Spleen (tissue), 11 donors: ENCODE measurements around the gene MSX1. TPM values are rescaled to one million over a fixed set of nuclear protein-coding genes. Genes with fewer than 3 reads are reported as not detected.

Experiments used
- DNase-seq: peaks from one replicate; pipeline ENCODE4 v3.0.0-alpha.2; 2020
- H3K27ac ChIP-seq, 8 donors: fragments of 200-600 bp; sonication (generic) in 7 of 8; 1 replicate in 4 of 8; 2 replicates in 4 of 8; pipeline versions ENCODE4 v1.5.0 to v1.8.0; 2016 to 2021; ENCODE audit warnings: inconsistent platforms in 4 of 8, mild to moderate bottlenecking in 4 of 8, moderate library complexity in 1 of 8
- H3K27me3 ChIP-seq, 7 donors: fragments of 200-600 bp; sonication (generic) in 6 of 7; replicated peaks in 1 of 7; 1 replicate in 4 of 7; 2 replicates in 3 of 7; pipeline versions ENCODE4 v1.5.0 to v1.8.0; 2016 to 2021; ENCODE audit warnings: inconsistent platforms in 3 of 7, mild to moderate bottlenecking in 1 of 7
- H3K36me3 ChIP-seq, 6 donors: fragments of 200-600 bp; sonication (generic) in 5 of 6; 1 replicate in 4 of 6; 2 replicates in 2 of 6; pipeline versions ENCODE4 v1.5.0 to v1.8.0; 2016 to 2021; ENCODE audit warnings: inconsistent platforms in 2 of 6
- H3K4me1 ChIP-seq, 6 donors: fragments of 200-600 bp; sonication (generic) in 5 of 6; 1 replicate in 3 of 6; 2 replicates in 3 of 6; pipeline versions ENCODE4 v1.5.0 to v1.8.0; 2016 to 2021; ENCODE audit warnings: inconsistent platforms in 3 of 6
- H3K4me3 ChIP-seq, 8 donors: fragments of 200-600 bp; sonication (generic) in 7 of 8; 1 replicate in 4 of 8; 2 replicates in 4 of 8; pipeline versions ENCODE4 v1.5.0 to v1.8.0; 2016 to 2021; ENCODE audit warnings: inconsistent platforms in 4 of 8, mild to moderate bottlenecking in 4 of 8, moderate library complexity in 2 of 8
- H3K9me3 ChIP-seq, 8 donors: fragments of 200-600 bp; sonication (generic) in 7 of 8; 1 replicate in 4 of 8; 2 replicates in 4 of 8; pipeline versions ENCODE4 v1.5.0 to v1.8.0; 2016 to 2021; ENCODE audit warnings: inconsistent platforms in 4 of 8
- CTCF ChIP-seq, 11 experiments: fragments of 200-600 bp in 7 of 11; fragments of 450-650 bp in 4 of 11; sonication (generic) in 4 of 11; IDR thresholded peaks in 8 of 11; conservative IDR thresholded peaks in 3 of 11; 1 replicate in 7 of 11; 2 replicates in 4 of 11; pipeline versions ENCODE4 v1.4.0 to v1.8.0; 2016 to 2021; ENCODE audit warnings: antibody characterized with exemption in 11 of 11, inconsistent platforms in 4 of 11, mild to moderate bottlenecking in 1 of 11
- POLR2A ChIP-seq, 3 donors: fragments of 450-650 bp; IDR thresholded peaks; one replicate each; pipeline ENCODE4 v1.5.1; 2017; ENCODE audit warnings: antibody characterized with exemption in 3 of 3, mild to moderate bottlenecking in 1 of 3
- POLR2AphosphoS5 ChIP-seq, 3 donors: sonication (generic); formaldehyde crosslinking; IDR thresholded peaks; one replicate each; pipeline ENCODE4 v1.5.1; 2017; ENCODE audit warnings: antibody characterized with exemption in 3 of 3
- WGBS, 5 donors: extraction: QIAGEN DNeasy Blood & Tissue Kit in 3 of 5; methylation state at CpG; one replicate each; pipeline versions ENCODE4 v1.1.5 to v1.1.7; 2013 to 2018; 5-methylcytosine and 5-hydroxymethylcytosine counted together
- intact Hi-C: fragments of 100-400 bp; cut with DNase I; formaldehyde crosslinking; loops from one replicate; pipeline ENCODE4 v1.15.0; 2023; ENCODE audit warnings: low total_unique reads
- polyA plus RNA-seq, 3 donors: library from polyadenylated mRNA; stranded (reverse); fragments of 200-250 nt; gene quantifications; one replicate each; pipeline ENCODE4 v1.2.1, GENCODE V29; 2013
- total RNA-seq, 7 donors: library from RNA; depleted of rRNA in 3 of 7; stranded (reverse); fragments of >200 nt in 3 of 7; fragmentation: NEBNext Ultra II Directional in 4 of 7; extraction: Animal tissue kit (Norgen Biotek cat#: 25700) in 4 of 7; gene quantifications; one replicate each; pipeline versions ENCODE4 v1.1.0 to v1.2.1, GENCODE V29; 2016 to 2021
- donor health status: healthy with polysubstance abuse.
- donor health status: DM: no; HTN: no; CAD: no; lungs with moderate emphysema.
- donor health status: DM: no; HTN: no; CAD: no.
- donor health status: Bipolar disorder and iron deficiency.
- donor health status: healthy.
- donor health status: DM: no; HTN: no; CAD: no.
- donor health status: DM: yes; HTN: yes; CAD: no.

MSX1 gene
- total and polyA plus RNA-seq, 10 donors, result 1.1 to 6.8 (median 4.4) TPM

- Histone ChIP-seq H3K27ac (no peak overlapping the region), H3K4me3 (no peak overlapping the region), H3K36me3 (no peaks in the 10 kb centered on the region), H3K9me3 (no peaks in the 10 kb centered on the region), H3K4me1 (no peaks in the 10 kb centered on the region), H3K27me3 (peaks cover 0 to 92% (median 8%) of the 10 kb centered on the region in 7 donors)
- intact Hi-C loops, result no loop called here
- WGBS, 5 donors, result 85 to 94% (median 93%) methylated on average over 13 of the region's 13 CpGs
- TF ChIP-seq CTCF (IDR thresholded peaks at IDR 0.05 in 8 of 11, conservative IDR thresholded peaks at IDR 0.05 in 3 of 11) (no peak), POLR2AphosphoS5 (IDR thresholded peaks at IDR 0.05) (no peak), POLR2A (IDR thresholded peaks at IDR 0.05) (no peak)
- DNase-seq, result no peak
Observed at GRCh38 chr4:4845027-4845426, 14.4 kb upstream of the MSX1 start.

- H3K27ac ChIP-seq, result no peak overlapping the region
- 48 to 54% (median 49%) methylated on average over 7 of the region's 7 CpGs for WGBS, 5 donors
- H3K4me3 ChIP-seq, result no peak overlapping the region
- H3K4me1 ChIP-seq, result peaks cover 0 to under 1% (median 0%) of the 10 kb centered on the region in 6 donors
- intact Hi-C loops, result no loop called here
- TF ChIP-seq POLR2AphosphoS5 (IDR thresholded peaks at IDR 0.05), result no peak
- H3K27me3 ChIP-seq, result peaks cover 0 to 92% (median 25%) of the 10 kb centered on the region in 7 donors
- peak; percentile 39 for DNase-seq
- no peaks in the 10 kb centered on the region for H3K9me3 ChIP-seq
- H3K36me3 ChIP-seq, result no peaks in the 10 kb centered on the region
Observed at GRCh38 chr4:4847011-4847410, 12.5 kb upstream of the MSX1 start.

GRCh38 chr4:4848540-4848939 lies 10.9 kb upstream of the MSX1 start:
- peak; percentile 67 for DNase-seq
- intact Hi-C loops, result no loop called here

GRCh38 chr4:4849106-4849505 lies 10.4 kb upstream of the MSX1 start:
- 69 to 91% (median 78%) methylated on average over 3 of the region's 3 CpGs for WGBS, 5 donors
- Histone ChIP-seq H3K27ac (no peak overlapping the region), H3K4me1 (peaks cover 3 to 20% (median 15%) of the 10 kb centered on the region in 6 donors)

More at GRCh38 chr4:4848540-4848939, 10.9 kb upstream of the MSX1 start:
- Histone ChIP-seq H3K4me1 (peaks cover 3 to 16% (median 13%) of the 10 kb centered on the region in 6 donors), H3K36me3 (no peaks in the 10 kb centered on the region), H3K4me3 (no peak overlapping the region), H3K27ac (no peak overlapping the region), H3K27me3 (peaks cover 0 to 98% (median 38%) of the 10 kb centered on the region in 7 donors), H3K9me3 (no peaks in the 10 kb centered on the region)
- 80 to 92% (median 89%) methylated on average over 8 of the region's 8 CpGs for WGBS, 5 donors
- TF ChIP-seq CTCF (IDR thresholded peaks at IDR 0.05 in 8 of 11, conservative IDR thresholded peaks at IDR 0.05 in 3 of 11) (no peak), POLR2AphosphoS5 (IDR thresholded peaks at IDR 0.05) (no peak), POLR2A (IDR thresholded peaks at IDR 0.05) (no peak)

More at GRCh38 chr4:4849106-4849505, 10.4 kb upstream of the MSX1 start:
- H3K36me3 ChIP-seq, result no peaks in the 10 kb centered on the region
- H3K4me3 ChIP-seq, result no peak overlapping the region
- intact Hi-C loops, result no loop called here
- no peaks in the 10 kb centered on the region for H3K9me3 ChIP-seq
- H3K27me3 ChIP-seq, result peaks cover 0 to 98% (median 44%) of the 10 kb centered on the region in 7 donors
- no peak for TF ChIP-seq POLR2A (IDR thresholded peaks at IDR 0.05)
- no peak for TF ChIP-seq POLR2AphosphoS5 (IDR thresholded peaks at IDR 0.05)
- no peak for TF ChIP-seq CTCF (IDR thresholded peaks at IDR 0.05 in 8 of 11, conservative IDR thresholded peaks at IDR 0.05 in 3 of 11)
- peak; percentile 27 for DNase-seq
